Measurements from ENCODE around the gene INPP5E.

GRCh38 chr9:136441681-136442245 lies 2.1 kb upstream of the INPP5E start:
- no peak for TF ChIP-seq CTCF (IDR thresholded peaks at IDR 0.05)
- TF ChIP-seq POLR2A (IDR thresholded peaks at IDR 0.05), result no peak
- no peak for TF ChIP-seq POLR2AphosphoS5 (IDR thresholded peaks at IDR 0.05)
